H1 (cell line): Measurements from ENCODE around the gene AUH. TPM values are rescaled to one million over a fixed set of nuclear protein-coding genes. Genes with fewer than 3 reads are reported as not detected.

Experiments used
- CTCF ChIA-PET: fragments of 300-600 bp; sonication (Branson Sonifier 250); formaldehyde crosslinking; loops from one replicate; lab custom pipeline; 2021; ENCODE audit not compliant: partially characterized antibody; lab: Charles Lee
- POLR2A ChIA-PET: fragments of 300-600 bp; sonication (Branson Sonifier 250); formaldehyde crosslinking; loops from one replicate; lab custom pipeline; 2021; ENCODE audit warnings: inconsistent platforms; ENCODE audit not compliant: partially characterized antibody; lab: Charles Lee
- DNase-seq, 2 experiments: peaks; one replicate each; pipeline versions ENCODE4 v3.0.0 to v3.0.0-alpha.2; 2010 to 2022; ENCODE audit warnings: low spot score in 2 of 2, low read depth in 1 of 2, mixed read lengths in 1 of 2
- FAIRE-seq: peaks from 2 replicates; lab custom pipeline; 2011; peaks lifted over from hg19 to GRCh38; lab: Jason Lieb, UNC
- H2AFZ ChIP-seq: 2 replicates; pipeline ENCODE4 v1.8.1; 2012; ENCODE audit warnings: low read length, inconsistent platforms
- H2AK5ac ChIP-seq: 2 replicates; pipeline ENCODE4 v1.6.1; 2013; ENCODE audit warnings: low read depth, low read length
- H2BK120ac ChIP-seq: replicated peaks from 2 replicates; pipeline ENCODE3; 2013; ENCODE audit warnings: low read depth, low read length, inconsistent platforms
- H2BK12ac ChIP-seq: 2 replicates; pipeline ENCODE4 v1.6.1; 2013; ENCODE audit warnings: low read depth, low read length
- H2BK15ac ChIP-seq: 2 replicates; pipeline ENCODE4 v1.6.1; 2013; ENCODE audit warnings: low read length
- H2BK20ac ChIP-seq: 2 replicates; pipeline ENCODE4 v1.6.1; 2013; ENCODE audit warnings: low read length
- H2BK5ac ChIP-seq: 2 replicates; pipeline ENCODE4 v1.6.1; 2013; ENCODE audit warnings: low read depth, low read length
- H3K14ac ChIP-seq: 2 replicates; pipeline ENCODE4 v1.6.1; 2013; ENCODE audit warnings: inconsistent platforms; ENCODE audit not compliant: insufficient read length
- H3K18ac ChIP-seq: 2 replicates; pipeline ENCODE4 v1.6.1; 2013; ENCODE audit warnings: low read length; ENCODE audit errors: extremely low read depth
- H3K23ac ChIP-seq: 2 replicates; pipeline ENCODE4 v1.6.1; 2013; ENCODE audit warnings: inconsistent platforms; ENCODE audit not compliant: insufficient read length
- H3K23me2 ChIP-seq: 2 replicates; pipeline ENCODE4 v1.6.1; 2013; ENCODE audit warnings: low read depth, low read length
- H3K27ac ChIP-seq: 2 replicates; pipeline ENCODE4 v1.6.1; 2011; ENCODE audit warnings: low read depth, low read length, inconsistent platforms
- H3K27me3 ChIP-seq, 4 experiments: replicated peaks in 1 of 4; 1 replicate in 1 of 4; 2 replicates in 3 of 4; pipeline versions ENCODE4 v1.6.1 to v1.8.1; 2011 to 2013; ENCODE audit warnings: low read length in 3 of 4, mild to moderate bottlenecking in 3 of 4, inconsistent platforms in 2 of 4, mixed read lengths in 2 of 4, moderate library complexity in 1 of 4; ENCODE audit not compliant: control insufficient read depth in 3 of 4, insufficient read depth in 3 of 4; ENCODE audit errors: extremely low read depth in 1 of 4
- H3K36me3 ChIP-seq, 4 experiments: 2 replicates each; pipeline versions ENCODE4 v1.6.1 to v1.8.1; 2011 to 2013; ENCODE audit warnings: mild to moderate bottlenecking in 4 of 4, low read length in 3 of 4, moderate library complexity in 2 of 4, control low read depth in 1 of 4, inconsistent platforms in 1 of 4; ENCODE audit not compliant: insufficient read depth in 4 of 4, control insufficient read depth in 2 of 4
- H3K4ac ChIP-seq: replicated peaks from 2 replicates; pipeline ENCODE3; 2013; ENCODE audit warnings: low read length, low read depth, mixed read lengths, inconsistent platforms; ENCODE audit not compliant: insufficient read length
- H3K4me1 ChIP-seq, 4 experiments: replicated peaks in 1 of 4; 1 replicate in 1 of 4; 2 replicates in 3 of 4; pipeline versions ENCODE4 v1.6.1 to v1.8.1; 2011 to 2013; ENCODE audit warnings: low read length in 3 of 4, inconsistent platforms in 2 of 4, mixed read lengths in 1 of 4; ENCODE audit not compliant: insufficient read depth in 4 of 4, control insufficient read depth in 3 of 4
- H3K4me2 ChIP-seq, 2 experiments: 2 replicates each; pipeline versions ENCODE4 v1.6.1 to v1.8.1; 2011 to 2013; ENCODE audit warnings: low read depth in 2 of 2, low read length in 2 of 2, control low read depth in 1 of 2, inconsistent platforms in 1 of 2, mild to moderate bottlenecking in 1 of 2; ENCODE audit not compliant: insufficient read depth in 1 of 2
- H3K4me3 ChIP-seq, 4 experiments: fragments of 200-600, 300-600 bp in 1 of 4; sonication (generic), shearing (Covaris generic), sonication (Bioruptor Twin) in 1 of 4; 2 replicates each; pipeline versions ENCODE4 v1.5.1 to v1.8.1; 2011 to 2016; ENCODE audit warnings: low read length in 4 of 4, low read depth in 3 of 4, control low read depth in 2 of 4, inconsistent platforms in 2 of 4, mild to moderate bottlenecking in 2 of 4, mixed read lengths in 1 of 4, moderate library complexity in 1 of 4; ENCODE audit not compliant: insufficient read depth in 2 of 4; ENCODE audit errors: extremely low read depth in 1 of 4
- H3K56ac ChIP-seq: replicated peaks from 2 replicates; pipeline ENCODE3; 2013; ENCODE audit warnings: low read depth, mild to moderate bottlenecking, mixed read lengths, low read length, inconsistent platforms; ENCODE audit not compliant: insufficient read length
- H3K79me1 ChIP-seq: 2 replicates; pipeline ENCODE4 v1.6.1; 2013; ENCODE audit warnings: low read depth, low read length, control low read depth
- H3K79me2 ChIP-seq, 2 experiments: 2 replicates each; pipeline versions ENCODE4 v1.6.1 to v1.8.1; 2012 to 2013; ENCODE audit warnings: low read length in 2 of 2, mild to moderate bottlenecking in 2 of 2, inconsistent platforms in 1 of 2; ENCODE audit not compliant: insufficient read depth in 2 of 2, control insufficient read depth in 1 of 2
- H3K9ac ChIP-seq, 4 experiments: replicated peaks in 1 of 4; 1 replicate in 1 of 4; 2 replicates in 3 of 4; pipeline versions ENCODE4 v1.6.1 to v1.8.1; 2011 to 2013; ENCODE audit warnings: low read depth in 3 of 4, low read length in 3 of 4, control low read depth in 2 of 4, mild to moderate bottlenecking in 2 of 4, moderate library complexity in 2 of 4, inconsistent platforms in 1 of 4; ENCODE audit errors: extremely low read depth in 1 of 4
- H3K9me3 ChIP-seq, 2 experiments: 2 replicates each; pipeline versions ENCODE4 v1.6.1 to v1.8.1; 2012 to 2013; ENCODE audit warnings: mild to moderate bottlenecking in 2 of 2, moderate library complexity in 2 of 2, control low read depth in 1 of 2, inconsistent platforms in 1 of 2, low read depth in 1 of 2, low read length in 1 of 2, mixed read lengths in 1 of 2; ENCODE audit not compliant: insufficient read depth in 2 of 2
- H4K20me1 ChIP-seq, 2 experiments: replicated peaks in 1 of 2; 2 replicates each; pipeline versions ENCODE3 to v1.8.1; 2011 to 2013; ENCODE audit warnings: inconsistent platforms in 2 of 2, low read length in 2 of 2, mild to moderate bottlenecking in 1 of 2; ENCODE audit not compliant: insufficient read depth in 2 of 2, control insufficient read depth in 1 of 2
- H4K5ac ChIP-seq: 2 replicates; pipeline ENCODE4 v1.6.1; 2013; ENCODE audit warnings: low read length, low read depth, mixed read lengths, inconsistent platforms; ENCODE audit not compliant: insufficient read length
- H4K8ac ChIP-seq: 2 replicates; pipeline ENCODE4 v1.8.0; 2013; ENCODE audit warnings: mild to moderate bottlenecking, moderate library complexity, low read length, inconsistent platforms; ENCODE audit not compliant: insufficient read depth; ENCODE audit errors: extremely low read depth
- H4K91ac ChIP-seq: replicated peaks from 2 replicates; pipeline ENCODE3; 2013; ENCODE audit warnings: low read length, mixed read lengths, inconsistent platforms; ENCODE audit not compliant: insufficient read length
- CEBPB ChIP-seq: IDR thresholded peaks from 2 replicates; pipeline ENCODE4 v1.6.1; 2012; ENCODE audit warnings: low read depth, low read length
- CHD2 ChIP-seq: IDR thresholded peaks from 2 replicates; pipeline ENCODE4 v1.6.1; 2012; ENCODE audit warnings: low read length, improper control_type of control experiment
- HDAC2 ChIP-seq, 2 experiments: fragments of 300-600 bp in 1 of 2; sonication (generic) in 1 of 2; IDR thresholded peaks; 2 replicates each; pipeline ENCODE4 v1.6.1; 2011 to 2012; ENCODE audit warnings: low read depth in 2 of 2, low read length in 2 of 2, mild to moderate bottlenecking in 2 of 2, moderate library complexity in 2 of 2, borderline replicate concordance in 1 of 2, inconsistent platforms in 1 of 2
- HDAC6 ChIP-seq: IDR thresholded peaks from one replicate; pipeline ENCODE4 v1.7.1; 2012; ENCODE audit warnings: low read depth, mild to moderate bottlenecking, inconsistent platforms, low read length, moderate library complexity
- JUN ChIP-seq: IDR thresholded peaks from 2 replicates; pipeline ENCODE4 v1.6.1; 2011; ENCODE audit warnings: low read depth, mild to moderate bottlenecking, improper control_type of control experiment, low read length
- MAFK ChIP-seq: IDR thresholded peaks from 2 replicates; pipeline ENCODE4 v1.6.1; 2012; ENCODE audit warnings: low read depth, mild to moderate bottlenecking, improper control_type of control experiment, low read length
- PHF8 ChIP-seq: fragments of 200-600 bp; sonication (generic); conservative IDR thresholded peaks from 2 replicates; pipeline ENCODE4 v1.7.1; 2012; ENCODE audit warnings: low read depth, mild to moderate bottlenecking, inconsistent platforms, low read length, moderate library complexity
- RBBP5 ChIP-seq: IDR thresholded peaks from 2 replicates; pipeline ENCODE4 v1.7.1; 2012; ENCODE audit warnings: low read depth, mild to moderate bottlenecking, inconsistent platforms, low read length, moderate library complexity, borderline replicate concordance
- RXRA ChIP-seq: IDR thresholded peaks from 2 replicates; pipeline ENCODE4 v1.6.1; 2011; ENCODE audit warnings: low read depth, mild to moderate bottlenecking, low read length, moderate library complexity; ENCODE audit not compliant: insufficient read depth
- SAP30 ChIP-seq: fragments of 300-600 bp; sonication (generic); IDR thresholded peaks from 2 replicates; pipeline ENCODE4 v1.7.1; 2012; ENCODE audit warnings: low read length, moderate library complexity, mild to moderate bottlenecking, inconsistent platforms; ENCODE audit not compliant: insufficient read depth, insufficient replicate concordance
- SIRT6 ChIP-seq: IDR thresholded peaks from one replicate; pipeline ENCODE4 v1.7.1; 2012; ENCODE audit warnings: low read length, inconsistent platforms
- SP2 ChIP-seq: IDR thresholded peaks from 2 replicates; pipeline ENCODE4 v1.6.1; 2012; ENCODE audit warnings: mild to moderate bottlenecking, low read length, inconsistent platforms
- SP4 ChIP-seq: IDR thresholded peaks from 2 replicates; pipeline ENCODE4 v1.6.1; 2012; ENCODE audit warnings: low read length, inconsistent platforms
- TAF7 ChIP-seq: optimal IDR thresholded peaks from 2 replicates; pipeline ENCODE3; 2011; ENCODE audit warnings: low read depth, mild to moderate bottlenecking, inconsistent platforms, low read length, moderate library complexity, borderline replicate concordance
- YY1 ChIP-seq: IDR thresholded peaks from 2 replicates; pipeline ENCODE4 v1.6.1; 2011; ENCODE audit warnings: low read depth, mild to moderate bottlenecking, low read length
- WGBS, 2 experiments: shearing (Covaris generic) in 1 of 2; methylation state at CpG; one replicate each; pipeline versions ENCODE4 v1.1.6 to v1.1.7; 2013 to 2015; ENCODE audit warnings: low lambda C conversion rate in 2 of 2, mixed read lengths in 2 of 2, inconsistent platforms in 1 of 2, low coverage in 1 of 2, missing lambda C conversion rate in 1 of 2; ENCODE audit not compliant: insufficient replicate concordance in 2 of 2, insufficient coverage in 1 of 2, insufficient read length in 1 of 2; ENCODE audit errors: extremely low coverage in 1 of 2, missing lambda C conversion rate in 1 of 2; 5-methylcytosine and 5-hydroxymethylcytosine counted together
- polyA plus RNA-seq, 7 experiments: library from polyadenylated mRNA; depleted of rRNA in 3 of 7; stranded (reverse) in 5 of 7; unstranded in 2 of 7; fragments of >200 nt in 5 of 7; fragments of 200-250 nt in 2 of 7; gene quantifications; 1 replicate in 5 of 7; 2 replicates in 1 of 7; 4 replicates in 1 of 7; pipeline versions ENCODE4 v1.2.1 to v1.2.3, GENCODE V29; 2011 to 2013; ENCODE audit warnings: missing spikeins in 2 of 7, mixed read lengths in 2 of 7
- total RNA-seq: library from RNA; stranded (reverse); fragmentation: NEBNext Ultra II Directional; extraction: Animal tissue kit (Norgen Biotek cat#: 25700); gene quantifications from 2 replicates; pipeline ENCODE4 v1.2.1, GENCODE V29; 2021

AUH gene
- total and polyA plus RNA-seq, 2 of the 8 experiments (the other 6 are each of a cell fraction or from before 2014, with no cell fraction given) = 5.8 to 21.9 TPM

DNA sequence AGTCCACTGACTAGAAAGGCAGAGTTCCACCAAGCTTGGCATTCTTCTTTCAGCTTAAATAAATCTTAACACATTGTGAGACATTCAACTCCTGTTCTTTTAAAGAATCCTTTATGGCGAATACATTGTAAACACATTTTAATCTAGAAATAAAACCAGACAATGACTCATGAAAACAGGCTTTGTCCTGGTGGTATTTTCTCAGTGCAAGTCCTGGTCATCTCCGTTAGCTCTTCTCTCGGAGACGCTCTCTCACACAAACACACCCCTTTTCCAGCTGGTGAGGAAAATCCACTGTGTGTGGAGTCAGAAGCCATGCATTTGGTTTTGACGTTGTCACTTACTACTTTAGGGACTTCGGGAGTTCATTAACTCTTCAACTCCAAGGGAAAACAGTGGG, 140.4 kb downstream of the AUH start:
- Histone ChIP-seq H4K8ac (no peak overlapping the region), H3K4me3 (no peak overlapping the region), H3K36me3 (peaks cover 0 to 13% (median 0%) of the 10 kb centered on the region in 4 experiments; a peak in 2 of 8 replicates), H3K27me3 (no peaks in the 10 kb centered on the region), H3K27ac (no peak overlapping the region), H3K9me3 (no peaks in the 10 kb centered on the region), H3K4ac (no peak overlapping the region), H4K5ac (no peak overlapping the region), H2AK5ac (no peak overlapping the region), H3K14ac (no peak overlapping the region), H2BK20ac (no peak overlapping the region), H4K20me1 (no peaks in the 10 kb centered on the region), H3K79me2 (no peaks in the 10 kb centered on the region), H3K9ac (no peak overlapping the region), H3K56ac (no peak overlapping the region), H3K18ac (no peak overlapping the region), H2BK5ac (no peak overlapping the region), H3K23me2 (no peaks in the 10 kb centered on the region), H2BK12ac (no peak overlapping the region), H3K4me2 (no peak overlapping the region), H2BK15ac (no peak overlapping the region), H3K4me1 (peaks cover 0 to 4% (median 2%) of the 10 kb centered on the region in 4 experiments; a peak in 4 of 7 replicates), H4K91ac (no peak overlapping the region), H3K23ac (no peak overlapping the region), H3K79me1 (no peaks in the 10 kb centered on the region), H2BK120ac (no peak overlapping the region), H2AFZ (no peak overlapping the region)
- POLR2A ChIA-PET = no interaction called here
- no peak for FAIRE-seq
- DNase-seq = no peak
- CTCF ChIA-PET = interaction anchor here (0.8 to 1.2 kb wide), 3 partner anchors 29 to 869 kb away, joined by 3 to 5 read pairs (median 3); no protein-coding TSS in a partner anchor
- WGBS, 2 experiments = 88% methylated on average over 6 of the region's 6 CpGs; no CpG with 5 or more reads in 1 of the 2 experiments
- TF ChIP-seq SP2 (no peak), HDAC6 (no peak), PHF8 (no peak), RBBP5 (no peak), SIRT6 (no peak), RXRA (no peak), JUN (no peak), SP4 (no peak), MAFK (no peak), CEBPB (no peak), SAP30 (no peak), TAF7 (no peak), HDAC2 (IDR thresholded peaks at IDR 0.05; ENCODE audit: borderline replicate concordance in 1 of 2, low read depth in 2 of 2, low read length in 2 of 2) (no peak), YY1 (no peak), CHD2 (no peak)
